ENCODE measurements around the gene ING3. TPM values are rescaled to one million over a fixed set of nuclear protein-coding genes. Genes with fewer than 3 reads are reported as not detected.

Gene ING3
- polyA plus RNA-seq, 1 of the 3 experiments (the other 2 are of a cell fraction) = 8.3 TPM

DNA sequence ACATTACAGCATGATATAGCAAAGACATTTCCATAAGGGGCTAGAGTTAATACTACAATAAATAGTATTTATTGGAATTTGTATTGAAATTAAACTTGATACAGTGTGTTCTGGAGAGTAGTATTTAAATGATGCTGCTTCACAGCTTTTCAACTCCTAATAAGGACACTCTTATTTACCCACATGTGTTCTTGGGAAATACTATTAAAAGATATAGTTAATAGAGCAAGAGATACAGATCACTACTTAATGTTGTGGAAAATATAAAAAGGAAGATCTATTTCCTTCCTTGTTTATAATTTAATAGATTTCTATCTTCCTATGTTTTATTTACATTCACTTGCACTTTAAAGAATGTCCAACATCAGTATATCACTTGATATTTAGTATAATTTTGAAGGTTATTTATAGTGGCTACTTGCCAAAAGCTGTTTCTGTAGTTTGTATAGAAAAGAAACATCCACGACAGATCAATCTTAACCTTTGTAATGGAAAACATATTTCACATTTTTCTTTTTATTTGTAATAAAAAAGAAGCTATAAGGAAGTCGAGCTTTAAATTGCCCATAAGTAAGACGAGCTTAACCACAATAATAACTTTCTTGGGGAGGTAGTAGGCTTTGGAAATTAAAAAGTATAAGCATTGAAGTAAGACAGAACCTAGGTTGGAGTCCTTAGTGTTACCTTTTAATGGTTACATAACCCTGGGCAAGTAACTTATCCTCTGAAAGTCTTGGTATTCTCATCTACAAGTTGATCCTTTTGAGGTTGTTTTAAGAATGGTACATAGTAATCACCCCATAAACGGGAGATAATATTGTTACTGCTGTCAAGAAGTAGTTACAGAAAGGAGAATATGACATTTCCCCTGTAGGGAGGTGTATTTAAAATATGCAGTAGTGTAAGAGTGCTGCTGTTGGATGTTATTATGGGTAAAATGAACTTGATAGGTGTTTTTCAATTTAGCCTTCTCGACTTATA, 70.7 kb downstream of the ING3 start (continued):
- TF ChIP-seq, protein P1, sequence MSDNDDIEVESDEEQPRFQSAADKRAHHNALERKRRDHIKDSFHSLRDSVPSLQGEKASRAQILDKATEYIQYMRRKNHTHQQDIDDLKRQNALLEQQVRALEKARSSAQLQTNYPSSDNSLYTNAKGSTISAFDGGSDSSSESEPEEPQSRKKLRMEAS (IDR thresholded peaks at IDR 0.05; ENCODE audit: low read depth) = no peak

DNA sequence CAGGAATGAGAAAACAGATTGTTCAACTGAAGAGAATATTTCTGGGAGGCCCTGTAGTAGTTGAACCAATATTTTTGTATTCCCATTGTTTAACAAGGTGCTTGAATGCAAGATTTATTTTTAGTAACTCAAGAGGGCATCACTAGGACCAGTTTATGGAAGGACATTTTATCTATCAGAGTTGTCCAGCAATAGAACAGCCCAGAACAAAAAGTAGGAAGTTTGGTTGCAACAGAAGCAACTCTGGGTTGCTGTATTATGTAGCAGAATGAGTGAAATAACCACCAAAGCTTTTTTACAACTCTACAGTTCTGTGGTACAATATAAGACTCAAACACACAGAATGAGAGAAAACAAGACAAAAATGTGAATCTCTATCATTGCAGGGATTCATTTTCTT, 72.6 kb downstream of the ING3 start:
- H2AFZ ChIP-seq (ENCODE audit: low read depth) = no peak overlapping the region
- H3K27me3 ChIP-seq (ENCODE audit: insufficient read depth) = no peaks in the 10 kb centered on the region
- TF ChIP-seq GATA2 (CRISPR knock-in tag; IDR thresholded peaks at IDR 0.05) (no peak), RAD21 (IDR thresholded peaks at IDR 0.05; ENCODE audit: low read length) (no peak), RFX5 (IDR thresholded peaks at IDR 0.05; ENCODE audit: low read length) (no peak), FOXM1 (IDR thresholded peaks at IDR 0.05; ENCODE audit: low read depth) (no peak), NRF1 (IDR thresholded peaks at IDR 0.05; ENCODE audit: low read depth, low read length) (no peak), FOSL2 (IDR thresholded peaks at IDR 0.05; ENCODE audit: borderline replicate concordance, low read depth) (no peak), TAF1 (IDR thresholded peaks at IDR 0.05; ENCODE audit: borderline replicate concordance, low read depth, low read length) (no peak), TCF12 (IDR thresholded peaks at IDR 0.05) (no peak), RXRA (IDR thresholded peaks at IDR 0.05; ENCODE audit: borderline replicate concordance, low read depth) (no peak), GABPA (IDR thresholded peaks at IDR 0.05; ENCODE audit: low read depth) (no peak), FOXJ3 (CRISPR knock-in tag; IDR thresholded peaks at IDR 0.05) (no peak)
- TF ChIP-seq, protein P2, sequence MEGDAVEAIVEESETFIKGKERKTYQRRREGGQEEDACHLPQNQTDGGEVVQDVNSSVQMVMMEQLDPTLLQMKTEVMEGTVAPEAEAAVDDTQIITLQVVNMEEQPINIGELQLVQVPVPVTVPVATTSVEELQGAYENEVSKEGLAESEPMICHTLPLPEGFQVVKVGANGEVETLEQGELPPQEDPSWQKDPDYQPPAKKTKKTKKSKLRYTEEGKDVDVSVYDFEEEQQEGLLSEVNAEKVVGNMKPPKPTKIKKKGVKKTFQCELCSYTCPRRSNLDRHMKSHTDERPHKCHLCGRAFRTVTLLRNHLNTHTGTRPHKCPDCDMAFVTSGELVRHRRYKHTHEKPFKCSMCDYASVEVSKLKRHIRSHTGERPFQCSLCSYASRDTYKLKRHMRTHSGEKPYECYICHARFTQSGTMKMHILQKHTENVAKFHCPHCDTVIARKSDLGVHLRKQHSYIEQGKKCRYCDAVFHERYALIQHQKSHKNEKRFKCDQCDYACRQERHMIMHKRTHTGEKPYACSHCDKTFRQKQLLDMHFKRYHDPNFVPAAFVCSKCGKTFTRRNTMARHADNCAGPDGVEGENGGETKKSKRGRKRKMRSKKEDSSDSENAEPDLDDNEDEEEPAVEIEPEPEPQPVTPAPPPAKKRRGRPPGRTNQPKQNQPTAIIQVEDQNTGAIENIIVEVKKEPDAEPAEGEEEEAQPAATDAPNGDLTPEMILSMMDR (IDR thresholded peaks at IDR 0.05) = no peak
- TF ChIP-seq, protein P3, sequence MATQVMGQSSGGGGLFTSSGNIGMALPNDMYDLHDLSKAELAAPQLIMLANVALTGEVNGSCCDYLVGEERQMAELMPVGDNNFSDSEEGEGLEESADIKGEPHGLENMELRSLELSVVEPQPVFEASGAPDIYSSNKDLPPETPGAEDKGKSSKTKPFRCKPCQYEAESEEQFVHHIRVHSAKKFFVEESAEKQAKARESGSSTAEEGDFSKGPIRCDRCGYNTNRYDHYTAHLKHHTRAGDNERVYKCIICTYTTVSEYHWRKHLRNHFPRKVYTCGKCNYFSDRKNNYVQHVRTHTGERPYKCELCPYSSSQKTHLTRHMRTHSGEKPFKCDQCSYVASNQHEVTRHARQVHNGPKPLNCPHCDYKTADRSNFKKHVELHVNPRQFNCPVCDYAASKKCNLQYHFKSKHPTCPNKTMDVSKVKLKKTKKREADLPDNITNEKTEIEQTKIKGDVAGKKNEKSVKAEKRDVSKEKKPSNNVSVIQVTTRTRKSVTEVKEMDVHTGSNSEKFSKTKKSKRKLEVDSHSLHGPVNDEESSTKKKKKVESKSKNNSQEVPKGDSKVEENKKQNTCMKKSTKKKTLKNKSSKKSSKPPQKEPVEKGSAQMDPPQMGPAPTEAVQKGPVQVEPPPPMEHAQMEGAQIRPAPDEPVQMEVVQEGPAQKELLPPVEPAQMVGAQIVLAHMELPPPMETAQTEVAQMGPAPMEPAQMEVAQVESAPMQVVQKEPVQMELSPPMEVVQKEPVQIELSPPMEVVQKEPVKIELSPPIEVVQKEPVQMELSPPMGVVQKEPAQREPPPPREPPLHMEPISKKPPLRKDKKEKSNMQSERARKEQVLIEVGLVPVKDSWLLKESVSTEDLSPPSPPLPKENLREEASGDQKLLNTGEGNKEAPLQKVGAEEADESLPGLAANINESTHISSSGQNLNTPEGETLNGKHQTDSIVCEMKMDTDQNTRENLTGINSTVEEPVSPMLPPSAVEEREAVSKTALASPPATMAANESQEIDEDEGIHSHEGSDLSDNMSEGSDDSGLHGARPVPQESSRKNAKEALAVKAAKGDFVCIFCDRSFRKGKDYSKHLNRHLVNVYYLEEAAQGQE (IDR thresholded peaks at IDR 0.05; ENCODE audit: low read depth, low read length) = no peak
- TF ChIP-seq, protein P1 (IDR thresholded peaks at IDR 0.05; ENCODE audit: low read depth) = no peak
- TF ChIP-seq, protein P4, sequence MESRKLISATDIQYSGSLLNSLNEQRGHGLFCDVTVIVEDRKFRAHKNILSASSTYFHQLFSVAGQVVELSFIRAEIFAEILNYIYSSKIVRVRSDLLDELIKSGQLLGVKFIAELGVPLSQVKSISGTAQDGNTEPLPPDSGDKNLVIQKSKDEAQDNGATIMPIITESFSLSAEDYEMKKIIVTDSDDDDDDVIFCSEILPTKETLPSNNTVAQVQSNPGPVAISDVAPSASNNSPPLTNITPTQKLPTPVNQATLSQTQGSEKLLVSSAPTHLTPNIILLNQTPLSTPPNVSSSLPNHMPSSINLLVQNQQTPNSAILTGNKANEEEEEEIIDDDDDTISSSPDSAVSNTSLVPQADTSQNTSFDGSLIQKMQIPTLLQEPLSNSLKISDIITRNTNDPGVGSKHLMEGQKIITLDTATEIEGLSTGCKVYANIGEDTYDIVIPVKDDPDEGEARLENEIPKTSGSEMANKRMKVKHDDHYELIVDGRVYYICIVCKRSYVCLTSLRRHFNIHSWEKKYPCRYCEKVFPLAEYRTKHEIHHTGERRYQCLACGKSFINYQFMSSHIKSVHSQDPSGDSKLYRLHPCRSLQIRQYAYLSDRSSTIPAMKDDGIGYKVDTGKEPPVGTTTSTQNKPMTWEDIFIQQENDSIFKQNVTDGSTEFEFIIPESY (IDR thresholded peaks at IDR 0.05; ENCODE audit: borderline replicate concordance, low read depth) = no peak
- TF ChIP-seq, protein P5, sequence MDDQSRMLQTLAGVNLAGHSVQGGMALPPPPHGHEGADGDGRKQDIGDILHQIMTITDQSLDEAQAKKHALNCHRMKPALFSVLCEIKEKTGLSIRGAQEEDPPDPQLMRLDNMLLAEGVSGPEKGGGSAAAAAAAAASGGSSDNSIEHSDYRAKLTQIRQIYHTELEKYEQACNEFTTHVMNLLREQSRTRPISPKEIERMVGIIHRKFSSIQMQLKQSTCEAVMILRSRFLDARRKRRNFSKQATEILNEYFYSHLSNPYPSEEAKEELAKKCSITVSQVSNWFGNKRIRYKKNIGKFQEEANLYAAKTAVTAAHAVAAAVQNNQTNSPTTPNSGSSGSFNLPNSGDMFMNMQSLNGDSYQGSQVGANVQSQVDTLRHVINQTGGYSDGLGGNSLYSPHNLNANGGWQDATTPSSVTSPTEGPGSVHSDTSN (IDR thresholded peaks at IDR 0.05) = no peak
- no peaks in the 10 kb centered on the region for H3K79me2 ChIP-seq (ENCODE audit: insufficient read depth)
- CTCF ChIA-PET = interaction anchor here (3.2 to 3.3 kb wide), 2 partner anchors 36 kb away, joined by 9 to 18 read pairs; partner anchors contain the start of gene CPED1
- H3K36me3 ChIP-seq (replicated peaks in 1 of 2; ENCODE audit: control insufficient read depth in 1 of 2, insufficient read depth in 2 of 2, low read length in 1 of 2) = no peaks in the 10 kb centered on the region
- H4K20me1 ChIP-seq (ENCODE audit: insufficient read depth) = no peaks in the 10 kb centered on the region
- POLR2A ChIA-PET = no interaction called here
- DNase-seq = no peak
- no peaks in the 10 kb centered on the region for H3K9me3 ChIP-seq
- H3K4me2 ChIP-seq = 0 out of 2 replicates have a peak overlapping the region, but pooled peaks have one; percentile 9
- H3K9me2 ChIP-seq = no peaks in the 10 kb centered on the region
- peaks cover 8 to 21% of the 10 kb centered on the region in 2 experiments; a peak in 3 of 4 replicates for H3K4me1 ChIP-seq (ENCODE audit: control insufficient read depth in 1 of 2, insufficient read depth in 2 of 2, low read depth in 1 of 2, low read length in 1 of 2)
- no peak overlapping the region for H3K9ac ChIP-seq
- H3K27ac ChIP-seq (ENCODE audit: low read depth in 2 of 2, low read length in 1 of 2) = peak overlapping the region in 1 of 2 experiments; percentile 64; a peak in 3 of 4 replicates
- H3F3A ChIP-seq (replicated peaks; ENCODE audit: insufficient read depth) = peaks cover 20% of the 10 kb centered on the region
- no peak overlapping the region for H3K4me3 ChIP-seq (ENCODE audit: low read depth in 2 of 2, low read length in 1 of 2)

Data from SK-N-SH (cell line).